Suppressor macrophage treated with lipopolysaccharide for 1 hour (primary cell): ENCODE data around the gene NDUFAF2.
A peak's percentile ranks its signal among the peaks of the same experiment; 100 is the strongest.
"Not testable (repeated sequence)": the region's sequence is repeated elsewhere in the genome, so short reads cannot be mapped to it uniquely, and the experiment has no call there.

Experiments used
- DNase-seq, 3 donors: peaks; one replicate each; pipeline ENCODE4 v3.0.0-alpha.2; 2020 to 2022

NDUFAF2 gene

DNA sequence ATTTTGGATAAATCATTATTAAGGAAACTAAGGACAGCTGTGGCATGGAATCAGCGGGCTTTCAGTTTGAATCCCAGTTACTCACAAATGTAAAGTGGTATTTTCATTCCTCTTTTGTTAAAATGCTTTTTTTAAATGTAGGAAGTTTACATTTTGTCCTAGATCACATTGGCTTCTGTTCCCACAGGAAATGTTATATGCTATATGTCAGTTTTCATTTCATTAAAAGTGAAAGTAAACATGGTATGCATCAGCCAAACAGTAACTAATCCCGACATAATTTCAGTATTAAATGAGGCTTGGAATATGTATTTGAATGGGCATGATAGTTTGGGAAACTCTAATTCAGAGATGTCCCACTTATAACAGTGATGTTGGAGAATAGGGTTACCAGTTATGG lies 235.9 kb downstream of the NDUFAF2 start:
- DNase-seq = peak in 1 of 3 donors; percentile 48

GRCh38 chr5:61182449-61182848 lies 237.4 kb downstream of the NDUFAF2 start:
- DNase-seq = peak in 1 of 3 donors; percentile 23

- DNase-seq = no peak
Observed at GRCh38 chr5:61183538-61183937, 238.5 kb downstream of the NDUFAF2 start.

DNA sequence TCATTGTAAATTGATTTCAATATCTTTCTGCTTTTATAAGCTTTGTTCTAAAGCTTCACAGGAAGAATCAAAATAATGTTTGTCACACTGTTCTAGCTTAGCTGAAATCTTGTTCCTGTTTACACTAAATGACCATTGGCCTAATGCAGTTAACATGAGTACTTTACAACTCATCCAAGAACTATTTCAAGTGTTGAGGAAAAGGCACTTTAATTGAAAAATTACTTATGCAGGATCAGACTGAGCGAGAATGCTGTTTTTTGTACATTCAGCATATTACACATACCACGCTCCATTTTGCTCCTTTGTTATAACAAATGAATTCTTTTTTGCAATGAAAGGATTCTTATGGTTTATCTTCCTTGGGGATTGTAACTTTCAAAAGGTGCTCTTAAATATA lies 239.7 kb downstream of the NDUFAF2 start:
- DNase-seq = no peak

DNA sequence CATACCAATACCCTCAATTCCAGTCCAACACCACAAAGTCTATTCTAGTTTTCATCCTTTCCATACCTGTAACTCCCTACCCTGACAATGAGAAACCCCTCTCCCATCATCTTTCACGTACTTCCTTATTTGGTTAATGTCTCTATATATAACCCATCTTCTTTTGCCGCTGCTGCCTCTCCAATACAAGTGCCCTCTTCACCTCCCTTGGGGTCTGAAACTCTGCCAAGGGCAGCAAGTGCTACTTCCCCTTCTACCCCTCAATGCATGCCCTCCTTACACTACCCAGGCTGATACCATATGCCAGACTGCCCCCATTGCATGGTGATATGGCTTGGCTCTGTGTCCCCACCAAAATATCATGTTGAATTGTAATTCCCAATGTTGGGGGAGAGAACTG lies 241.6 kb downstream of the NDUFAF2 start:
- DNase-seq = no peak

GRCh38 chr5:61187352-61187751 lies 242.3 kb downstream of the NDUFAF2 start:
- peak in 1 of 3 donors; percentile 4 for DNase-seq

- DNase-seq = not testable (repeated sequence)
Observed at GRCh38 chr5:61187826-61188225, 242.8 kb downstream of the NDUFAF2 start.

DNA sequence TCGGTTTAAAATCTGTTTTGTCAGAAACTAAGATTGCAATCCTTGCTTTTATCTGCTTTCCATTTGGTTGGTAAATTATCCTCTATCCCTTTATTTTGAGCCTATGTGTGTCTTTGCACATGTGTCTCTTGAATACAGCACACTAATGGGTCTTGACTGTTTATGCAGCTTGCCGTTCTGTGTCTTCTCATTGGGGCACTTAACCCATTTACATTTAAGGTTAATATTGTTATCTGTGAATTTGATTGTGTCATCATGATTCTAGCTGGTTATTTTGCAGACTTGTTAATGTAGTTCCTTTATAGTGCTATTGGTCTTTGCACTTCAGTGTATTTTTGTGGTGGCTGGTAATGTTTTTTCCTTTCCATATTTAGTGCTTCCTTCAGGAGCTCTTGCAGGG lies 253.6 kb downstream of the NDUFAF2 start:
- no peak for DNase-seq

GRCh38 chr5:61200582-61201155 lies 255.7 kb downstream of the NDUFAF2 start:
- peak in 2 of 3 donors; percentile 4 to 9 for DNase-seq

DNA sequence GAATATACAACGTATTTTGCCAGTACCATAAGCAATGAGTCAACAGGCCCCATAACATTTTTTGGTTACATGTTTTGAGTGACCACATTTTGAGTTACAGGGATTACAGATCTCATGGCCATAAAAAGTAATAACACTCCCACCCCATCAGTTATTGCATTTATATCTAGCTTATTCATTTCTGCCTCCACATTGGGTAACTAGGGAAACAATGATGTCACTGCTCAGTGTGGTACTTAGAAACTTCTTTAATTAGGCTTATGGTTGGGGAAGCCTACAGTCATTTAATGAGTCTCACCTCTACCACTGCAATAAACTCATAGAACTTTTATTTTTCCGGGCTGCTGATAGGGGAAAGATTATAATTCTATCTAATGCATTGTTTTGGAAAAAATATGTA lies 257.2 kb downstream of the NDUFAF2 start:
- no peak for DNase-seq
